HG02981 (cell line): ENCODE results near the gene AAGAB.

Experiments
- ATAC-seq: cut with Tn5 transposase; IDR thresholded peaks from one replicate; pipeline ENCODE4 v1.9.1; 2021; ENCODE audit warnings: mild to moderate bottlenecking, moderate library complexity; ENCODE audit not compliant: unreplicated experiment

AAGAB gene

DNA sequence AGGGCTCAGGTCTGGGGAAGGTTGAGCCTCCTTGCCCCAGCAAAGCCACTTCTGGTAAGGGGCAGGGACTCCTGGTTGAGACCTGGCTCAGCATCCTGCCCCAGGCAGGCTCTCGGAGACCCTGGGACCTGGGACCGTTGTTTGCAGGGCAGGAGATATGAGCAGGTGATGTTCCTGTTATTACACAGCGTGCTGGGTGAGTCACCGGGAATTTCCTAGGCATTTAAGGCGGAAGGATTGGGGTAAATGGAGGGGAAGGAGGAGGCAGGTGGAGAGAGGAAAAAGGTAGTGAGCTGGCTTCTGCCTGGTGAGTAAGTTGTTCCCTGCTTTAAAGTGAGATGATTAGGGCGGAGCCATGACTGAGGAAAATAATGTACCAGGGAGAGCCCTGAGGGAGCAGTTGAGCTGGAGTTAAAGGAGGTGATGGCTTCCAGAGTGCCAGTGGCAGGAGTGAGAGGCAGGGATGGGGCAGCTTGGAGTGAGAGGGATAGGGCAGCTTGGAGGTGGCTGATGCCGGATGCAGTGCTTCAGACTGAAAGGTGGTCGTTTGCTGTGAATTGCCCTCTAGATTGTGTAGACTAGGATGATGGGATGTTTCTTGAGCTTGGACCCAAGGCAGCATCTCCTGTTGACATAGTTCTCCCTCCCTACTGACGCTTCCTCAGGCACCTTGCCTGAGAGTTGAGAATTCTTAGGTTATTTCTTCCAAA is 79.4 kb downstream of the AAGAB start:
- ATAC-seq: no peak

DNA sequence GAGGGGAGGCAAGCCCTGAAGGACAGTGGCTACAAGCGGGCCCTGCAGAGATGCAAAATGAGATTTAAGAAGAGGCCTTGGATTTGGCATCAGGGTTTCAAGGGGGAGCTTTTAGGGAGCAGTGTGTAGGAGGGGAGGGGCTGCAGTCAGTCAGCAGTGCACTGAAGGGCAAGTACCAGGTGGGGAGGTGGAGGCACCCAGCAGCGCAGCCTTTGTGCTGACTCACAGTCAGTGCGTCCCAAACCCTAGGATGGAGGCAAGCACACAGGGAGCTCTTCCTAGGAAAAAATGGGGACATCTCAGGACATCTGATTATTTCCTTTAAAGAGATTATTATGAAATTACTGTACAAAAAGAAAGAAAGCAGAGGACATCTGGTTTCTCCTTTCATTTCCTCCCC is 80.0 kb downstream of the AAGAB start:
- no peak for ATAC-seq

- ATAC-seq: no peak
Observed at GRCh38 chr15:67173786-67174185, 80.7 kb downstream of the AAGAB start.

DNA sequence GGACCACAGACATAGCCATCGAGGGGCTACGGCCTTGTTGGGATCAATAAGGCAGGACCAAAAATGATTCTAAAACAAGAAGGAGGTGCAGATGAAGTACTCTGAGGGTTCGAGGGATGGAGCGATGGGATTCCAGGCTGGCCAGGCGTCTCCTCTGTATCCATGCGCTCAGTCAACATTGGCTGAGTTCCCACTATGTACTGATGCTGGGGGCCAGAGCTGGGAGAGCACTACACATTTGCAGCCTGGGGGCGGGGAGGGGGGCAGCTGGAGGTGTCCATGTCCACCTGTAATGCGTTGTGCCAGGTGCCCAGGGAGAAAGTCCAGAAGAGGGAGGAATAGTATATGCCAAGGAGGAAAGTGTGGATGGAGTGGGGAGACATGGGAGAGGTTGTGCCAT is 81.5 kb downstream of the AAGAB start:
- no peak for ATAC-seq

GRCh38 chr15:67172172-67172571 is 82.3 kb downstream of the AAGAB start:
- ATAC-seq: no peak

DNA sequence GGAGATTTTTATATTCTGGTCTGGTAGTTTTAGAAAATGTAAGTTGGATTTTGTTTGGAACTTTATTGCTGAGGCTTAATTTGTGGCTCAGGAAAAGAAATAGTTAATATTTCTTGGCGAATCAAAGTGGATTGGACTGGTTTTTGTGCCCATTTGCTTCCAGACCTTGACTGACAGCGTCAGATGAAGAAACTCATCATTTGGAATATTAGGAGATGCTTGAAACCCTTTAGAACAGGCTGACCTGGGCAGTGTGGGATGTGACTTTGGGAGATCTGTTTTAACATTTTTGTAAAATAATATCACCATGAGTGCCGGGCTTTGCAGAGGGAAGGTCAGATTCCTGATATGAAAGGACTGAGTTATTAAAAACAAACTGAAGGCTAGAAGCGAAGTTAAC is 83.0 kb downstream of the AAGAB start:
- no peak for ATAC-seq

GRCh38 chr15:67170143-67170925 is 84.1 kb downstream of the AAGAB start:
- ATAC-seq: no peak

- no peak for ATAC-seq
Observed at GRCh38 chr15:67168694-67169093, 85.8 kb downstream of the AAGAB start.

- ATAC-seq: no peak
Observed at GRCh38 chr15:67167091-67167490, 87.4 kb downstream of the AAGAB start.

DNA sequence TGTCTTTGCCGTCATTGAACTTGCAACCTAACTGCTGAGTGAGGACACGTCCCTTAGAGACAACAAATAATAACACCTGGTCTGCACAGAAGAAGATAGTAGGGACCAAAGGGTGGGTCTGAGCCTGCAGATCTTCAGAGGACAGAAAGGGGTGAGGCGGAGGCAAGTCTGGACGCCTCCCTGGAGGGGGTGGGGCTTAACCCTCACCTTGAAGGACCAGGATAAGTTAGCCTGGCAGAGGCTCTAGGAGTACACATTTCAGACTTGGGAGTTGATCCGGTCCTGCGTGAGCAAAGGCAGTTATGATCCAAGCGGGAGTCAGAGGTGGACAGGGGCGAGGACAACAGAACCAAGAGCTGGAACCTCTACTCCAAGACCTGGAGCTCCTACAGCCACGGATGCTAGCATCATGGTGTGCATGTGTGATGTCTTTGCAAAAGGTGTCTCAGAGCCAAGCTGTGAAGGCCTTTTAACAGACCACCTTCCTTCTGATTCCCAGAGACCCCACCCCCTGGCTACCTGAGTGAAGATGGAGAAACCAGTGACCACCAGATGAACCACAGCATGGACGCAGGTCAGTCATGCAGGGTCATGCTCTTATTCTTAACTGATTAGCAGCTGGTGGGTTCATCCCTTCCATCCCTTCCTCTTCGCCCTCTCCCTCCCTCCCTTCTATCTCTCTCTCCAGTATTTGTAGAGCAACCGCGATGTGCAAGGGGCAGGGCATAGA is 88.0 kb downstream of the AAGAB start:
- no peak for ATAC-seq

DNA sequence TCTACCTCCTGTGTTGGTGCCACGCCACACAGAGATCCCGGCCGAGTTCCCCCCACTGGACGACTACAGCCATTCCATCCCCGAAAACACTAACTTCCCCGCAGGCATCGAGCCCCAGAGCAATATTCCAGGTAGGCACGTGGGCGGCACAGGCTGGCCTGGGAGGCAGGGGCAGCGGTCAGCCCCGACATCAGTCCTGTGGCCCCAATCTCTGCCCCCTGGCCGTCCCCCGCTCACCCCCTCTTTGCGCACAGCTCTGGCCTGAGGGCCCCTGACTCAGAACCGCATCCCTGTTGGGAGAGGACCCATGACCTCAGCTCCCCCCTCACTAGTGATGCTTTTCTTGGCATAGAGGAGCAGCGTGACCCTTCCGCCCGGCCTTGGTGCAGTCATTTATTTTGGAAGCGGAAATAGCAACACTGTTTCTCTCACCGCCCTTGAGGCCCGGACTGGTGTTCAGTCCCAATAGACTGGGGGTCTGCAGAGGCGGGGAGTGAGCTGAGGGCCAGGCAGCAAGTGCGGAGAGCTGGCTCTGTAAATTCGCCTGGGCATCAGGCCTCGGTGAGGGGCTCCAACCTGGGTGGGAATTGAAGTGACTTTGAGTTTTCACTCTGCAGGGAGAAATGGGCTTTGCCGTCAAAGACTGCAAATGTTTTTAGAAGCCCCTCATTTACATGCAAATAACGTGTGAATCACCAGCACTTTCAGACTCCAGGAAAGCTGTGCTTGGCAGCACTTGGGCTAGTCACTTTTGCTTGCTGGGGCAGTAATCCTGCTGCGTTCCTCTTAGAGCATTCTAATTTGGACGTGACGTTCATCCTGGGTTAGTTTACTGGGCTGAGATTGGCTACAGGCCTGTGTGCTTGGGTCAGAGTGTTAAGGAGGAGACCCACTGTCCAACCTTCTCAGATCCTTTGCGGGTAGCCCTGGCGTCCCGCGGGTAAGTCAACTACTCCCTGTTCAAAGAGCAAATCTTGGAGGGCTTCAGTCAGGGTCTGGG is 88.9 kb downstream of the AAGAB start:
- no peak for ATAC-seq

DNA sequence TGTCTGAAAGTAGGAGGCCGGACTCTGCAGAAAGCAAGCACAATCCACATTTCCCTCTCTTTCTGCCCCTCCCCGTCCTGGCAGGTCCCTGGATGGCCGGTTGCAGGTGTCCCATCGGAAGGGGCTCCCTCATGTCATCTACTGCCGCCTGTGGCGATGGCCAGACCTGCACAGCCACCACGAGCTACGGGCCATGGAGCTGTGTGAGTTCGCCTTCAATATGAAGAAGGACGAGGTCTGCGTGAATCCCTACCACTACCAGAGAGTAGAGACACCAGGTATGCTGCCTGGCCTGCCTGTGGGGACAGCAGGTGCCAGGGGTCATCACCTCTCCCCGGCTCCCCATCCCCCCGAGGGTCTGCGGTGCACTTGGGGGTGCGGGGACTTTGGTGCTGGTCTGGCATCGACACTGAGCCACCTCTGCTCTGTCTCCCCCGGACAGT is 89.6 kb downstream of the AAGAB start:
- no peak for ATAC-seq

GRCh38 chr15:67164401-67164791 is 90.1 kb downstream of the AAGAB start:
- no peak for ATAC-seq

DNA sequence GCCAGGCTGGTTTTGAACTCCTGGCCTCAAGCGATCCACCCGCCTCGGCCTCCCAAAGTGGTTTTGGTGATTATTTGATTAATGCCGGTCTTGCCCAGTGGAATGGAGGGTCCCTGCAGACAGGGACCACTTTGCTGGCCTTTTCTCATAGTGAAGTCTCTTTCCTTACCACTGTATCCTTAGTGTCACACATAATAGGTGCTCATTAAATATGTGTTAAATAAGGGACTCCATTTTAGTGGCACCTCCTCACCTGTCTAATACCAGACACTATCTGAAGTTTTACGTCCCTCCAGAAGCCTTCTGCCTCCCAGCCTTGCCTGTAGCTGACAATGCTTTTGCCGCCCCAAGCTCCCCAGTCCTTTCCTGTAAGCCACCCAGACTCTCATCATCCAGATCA is 91.3 kb downstream of the AAGAB start:
- no peak for ATAC-seq

- no peak for ATAC-seq
Observed at GRCh38 chr15:67161881-67162280, 92.6 kb downstream of the AAGAB start.

GRCh38 chr15:67161412-67161811 is 93.0 kb downstream of the AAGAB start:
- no peak for ATAC-seq

GRCh38 chr15:67158367-67158766 is 96.1 kb downstream of the AAGAB start:
- no peak for ATAC-seq

DNA sequence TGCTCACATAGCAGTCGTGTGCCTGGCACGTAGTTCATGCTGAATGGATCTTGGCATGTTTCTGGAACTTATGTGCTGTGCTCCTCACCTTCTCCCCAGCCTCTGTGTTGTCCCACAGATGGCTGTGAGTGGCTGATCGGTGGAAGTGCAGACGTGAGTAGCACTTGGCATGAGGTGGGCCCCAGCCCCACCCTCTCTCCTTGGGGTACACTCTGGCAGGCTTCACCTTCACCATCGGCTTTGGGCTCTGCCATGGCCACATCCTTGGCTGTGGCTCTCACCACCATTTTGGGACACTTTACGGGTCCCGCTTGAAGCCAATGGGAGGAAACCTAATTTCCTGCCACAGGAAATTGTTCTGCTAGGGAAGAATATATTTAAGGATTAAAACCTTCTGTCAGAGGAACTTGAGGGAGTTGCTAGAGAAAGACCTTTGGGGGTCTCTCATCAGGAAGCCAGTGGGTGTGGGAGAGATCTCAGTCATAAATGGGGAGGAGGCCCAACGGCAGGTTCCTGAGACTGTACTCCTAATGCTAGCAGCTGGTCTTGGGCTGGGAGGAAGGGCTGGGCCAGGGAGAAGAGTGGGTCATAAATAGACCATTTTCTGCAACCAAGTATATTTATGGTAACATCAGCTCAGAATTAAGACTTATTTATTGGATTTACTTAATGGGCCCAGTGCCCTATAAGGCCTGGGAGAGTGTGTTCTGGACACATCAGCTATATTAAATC is 96.8 kb downstream of the AAGAB start:
- no peak for ATAC-seq

- no peak for ATAC-seq
Observed at GRCh38 chr15:67156834-67157233, 97.6 kb downstream of the AAGAB start.

DNA sequence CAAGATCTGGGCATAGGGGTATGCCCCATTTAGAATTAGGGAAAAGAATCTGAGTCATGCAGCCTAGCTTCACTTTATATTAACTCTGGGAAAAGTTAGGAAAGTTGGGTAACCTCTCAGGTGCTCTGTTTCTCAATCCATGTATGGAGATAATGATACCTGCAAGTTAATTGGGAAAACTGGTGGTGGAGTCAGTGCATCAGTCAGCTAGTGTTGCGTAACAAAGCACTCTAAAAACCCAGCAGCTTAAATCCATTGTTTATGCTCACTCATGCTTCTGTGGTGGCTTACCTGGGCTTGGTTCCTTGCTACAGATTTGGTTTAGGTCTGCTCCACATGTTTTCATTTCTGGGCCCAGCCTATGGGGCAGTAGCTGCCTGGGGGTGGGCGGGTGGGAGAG is 98.0 kb downstream of the AAGAB start:
- ATAC-seq: no peak
